Natural killer cell (primary cell): ENCODE measurements around the gene PALM. TPM values are rescaled to one million over a fixed set of nuclear protein-coding genes. Genes with fewer than 3 reads are reported as not detected.

ENCODE experiments used
- ATAC-seq, 3 donors: fragments of 150-1000 bp in 2 of 3; fragments of 200-7000 bp in 1 of 3; cut with Tn5 transposase; 1 replicate in 1 of 3; 2 replicates in 2 of 3; pipeline ENCODE4 v1.10.0; 2021; ENCODE audit warnings: mild to moderate bottlenecking in 2 of 3, moderate library complexity in 2 of 3
- DNase-seq, 2 donors: peaks; one replicate each; pipeline versions ENCODE4 v3.0.0 to v3.0.0-alpha.2; 2013 to 2021; ENCODE audit warnings: mixed read lengths in 1 of 2
- H3K27ac ChIP-seq: one replicate; pipeline ENCODE4 v1.5.1; 2013; ENCODE audit warnings: mild to moderate bottlenecking, low read length
- H3K27me3 ChIP-seq: one replicate; pipeline ENCODE4 v1.6.1; 2013; ENCODE audit warnings: low read length; ENCODE audit not compliant: control insufficient read depth, insufficient read depth
- H3K36me3 ChIP-seq: one replicate; pipeline ENCODE4 v1.6.1; 2013; ENCODE audit warnings: low read length; ENCODE audit not compliant: control insufficient read depth, insufficient read depth
- H3K4me1 ChIP-seq: one replicate; pipeline ENCODE4 v1.6.1; 2013; ENCODE audit warnings: low read length; ENCODE audit not compliant: control insufficient read depth, insufficient read depth
- H3K4me3 ChIP-seq: one replicate; pipeline ENCODE4 v1.5.1; 2013; ENCODE audit warnings: low read length
- H3K9me3 ChIP-seq: one replicate; pipeline ENCODE4 v1.6.1; 2013; ENCODE audit warnings: low read length; ENCODE audit not compliant: control insufficient read depth, insufficient read depth
- H3K27ac Mint-ChIP-seq, 2 donors: one replicate each; pipeline ENCODE4 v1.8.0; 2022; ENCODE audit warnings: mild to moderate bottlenecking in 2 of 2, mixed read lengths in 2 of 2, moderate library complexity in 1 of 2
- H3K27me3 Mint-ChIP-seq, 2 donors: one replicate each; pipeline ENCODE4 v1.8.0; 2022; ENCODE audit warnings: low read depth in 2 of 2, mixed read lengths in 2 of 2
- H3K36me3 Mint-ChIP-seq: one replicate; pipeline ENCODE4 v1.8.0; 2022; ENCODE audit warnings: mixed read lengths
- H3K4me1 Mint-ChIP-seq, 2 donors: one replicate each; pipeline ENCODE4 v1.8.0; 2022; ENCODE audit warnings: mixed read lengths in 2 of 2
- H3K4me3 Mint-ChIP-seq: one replicate; pipeline ENCODE4 v1.8.0; 2022; ENCODE audit warnings: mild to moderate bottlenecking, moderate library complexity, mixed read lengths
- H3K9me3 Mint-ChIP-seq, 2 donors: one replicate each; pipeline ENCODE4 v1.8.0; 2022; ENCODE audit warnings: mixed read lengths in 2 of 2
- CTCF ChIP-seq: fragments of 200-600 bp; IDR thresholded peaks from one replicate; pipeline ENCODE4 v1.8.0; 2022; ENCODE audit warnings: antibody characterized with exemption
- WGBS: methylation state at CpG from one replicate; pipeline ENCODE4 v1.1.7; 2013; ENCODE audit warnings: missing lambda C conversion rate; ENCODE audit not compliant: insufficient coverage; 5-methylcytosine and 5-hydroxymethylcytosine counted together
- intact Hi-C: fragments of 100-400 bp; cut with micrococcal nuclease; formaldehyde crosslinking; loops from one replicate; pipeline ENCODE4 v1.14.2; 2022
- total RNA-seq, 4 donors: library from RNA; stranded (reverse); fragments of 120-200 nt in 1 of 4; gene quantifications; one replicate each; pipeline versions ENCODE4 v1.2.3 to v1.2.4, GENCODE V29; 2013 to 2022

PALM gene
- total RNA-seq, 3 donors from 2014 or later (not counting 1 experiment from before 2014, with no cell fraction given), result 0.59 to 1.0 TPM; not detected in 1

- 97% methylated on average over 28 of the region's 28 CpGs for WGBS
- Mint-ChIP-seq H3K36me3 (no peaks in the 10 kb centered on the region), H3K27ac (no peak overlapping the region), H3K4me1 (peaks cover 26 to 27% of the 10 kb centered on the region in 2 donors), H3K4me3 (no peak overlapping the region), H3K9me3 (no peaks in the 10 kb centered on the region), H3K27me3 (no peaks in the 10 kb centered on the region)
- Histone ChIP-seq H3K4me3 (no peak overlapping the region), H3K27ac (no peak overlapping the region), H3K36me3 (peaks cover 1% of the 10 kb centered on the region), H3K4me1 (peaks cover 29% of the 10 kb centered on the region), H3K9me3 (no peaks in the 10 kb centered on the region), H3K27me3 (no peaks in the 10 kb centered on the region)
- ATAC-seq (no peak), DNase-seq (peak in 1 of 2 donors; percentile 20)
- TF ChIP-seq CTCF, result no peak
- intact Hi-C loops, result loop anchor here (5.0 kb wide), 1 partner anchor 133 kb away; the partner anchor contains the start of gene RNF126
Observed at GRCh38 chr19:795073-795611, 86.4 kb downstream of the PALM start.

- intact Hi-C loops, result loop anchor here (2.0 to 5.0 kb wide), 2 partner anchors 134 to 611 kb away; partner anchors contain the start of genes DAZAP1 and RNF126
- H3K27ac ChIP-seq, result no peak overlapping the region
- no peaks in the 10 kb centered on the region for H3K36me3 Mint-ChIP-seq
Observed at GRCh38 chr19:795691-796581, 87.2 kb downstream of the PALM start.

GRCh38 chr19:796692-797527 is 88.2 kb downstream of the PALM start, which contains the start of gene PTBP1:
TSS of gene PTBP1 (plus strand) at chr19:797452. CDS start at chr19:797498, 46 bp downstream.
- Histone ChIP-seq H3K36me3 (peaks cover 11% of the 10 kb centered on the region), H3K27me3 (no peaks in the 10 kb centered on the region), H3K4me3 (peak within 1 kb of the TSS; percentile 72), H3K4me1 (peaks cover 46% of the 10 kb centered on the region), H3K27ac (peak within 1 kb of the TSS; percentile 65), H3K9me3 (no peaks in the 10 kb centered on the region)
- WGBS, result under 1% methylated on average over 83 of the region's 83 CpGs
- no peak for TF ChIP-seq CTCF
- intact Hi-C loops, result loop anchor here (2.0 to 5.0 kb wide), 2 partner anchors 135 to 610 kb away; partner anchors contain the start of genes DAZAP1 and RNF126
- peak; percentile 82 to 94 (median 84) for ATAC-seq
- Mint-ChIP-seq H3K27ac (peak within 1 kb of the TSS; percentile 87 to 88), H3K36me3 (no peaks in the 10 kb centered on the region), H3K27me3 (no peaks in the 10 kb centered on the region), H3K4me3 (peak within 1 kb of the TSS; percentile 95), H3K4me1 (peaks cover 42% of the 10 kb centered on the region in 2 donors), H3K9me3 (no peaks in the 10 kb centered on the region)
- peak; percentile 98 to 100 for DNase-seq

More at GRCh38 chr19:795691-796581, 87.2 kb downstream of the PALM start:
- H3K36me3 ChIP-seq, result peaks cover 6% of the 10 kb centered on the region
- DNase-seq (peak in 1 of 2 donors; percentile 24), ATAC-seq (no peak)
- Mint-ChIP-seq H3K4me3 (no peak overlapping the region), H3K27ac (peak overlapping the region in 1 of 2 donors; percentile 87), H3K9me3 (no peaks in the 10 kb centered on the region), H3K27me3 (no peaks in the 10 kb centered on the region), H3K4me1 (peaks cover 33% of the 10 kb centered on the region in 2 donors)
- no peak for TF ChIP-seq CTCF
- no peaks in the 10 kb centered on the region for H3K27me3 ChIP-seq
- H3K4me3 ChIP-seq, result peak overlapping the region; percentile 72
- 86% methylated on average over 39 of the region's 39 CpGs for WGBS
- H3K4me1 ChIP-seq, result peaks cover 37% of the 10 kb centered on the region
- H3K9me3 ChIP-seq, result no peaks in the 10 kb centered on the region

Other genes with a start within 250 kb of the PALM start
- under 1 TPM in 1 of 3 donors, not detected in 2; 0.75 TPM for gene SHC2, start 247.9 kb upstream of the PALM start, total RNA-seq
- under 1 TPM in 2 of 3 donors, not detected in 1; 0.43 to 0.54 TPM for gene MADCAM1, start 212.4 kb upstream of the PALM start, total RNA-seq
- gene TPGS1, start 201.4 kb upstream of the PALM start, total RNA-seq, result 10 to 100 TPM; 18.7 to 20.6 (median 18.9) TPM
- 100 to 1,000 TPM in 2 of 3 donors, 10 to 100 TPM in 1; 68.5 to 114 (median 101) TPM for gene CDC34, start 177.2 kb upstream of the PALM start, total RNA-seq
- 100 to 1,000 TPM; 186 to 286 (median 253) TPM for gene GZMM, start 164.9 kb upstream of the PALM start, total RNA-seq
- 100 to 1,000 TPM; 229 to 248 (median 236) TPM for gene BSG, start 136.3 kb upstream of the PALM start, total RNA-seq
- 1 to 10 TPM in 2 of 3 donors, under 1 TPM in 1; 0.96 to 1.6 (median 1.1) TPM for gene HCN2, start 119.1 kb upstream of the PALM start, total RNA-seq
- 10 to 100 TPM; 57.2 to 58.5 (median 57.6) TPM for gene POLRMT, start 75.4 kb upstream of the PALM start, total RNA-seq
- under 1 TPM; 0.31 to 0.58 (median 0.41) TPM for gene FGF22, start 69.1 kb upstream of the PALM start, total RNA-seq
- 100 to 1,000 TPM; 119 to 149 (median 146) TPM for gene RNF126, start 45.7 kb upstream of the PALM start, total RNA-seq
- 1 to 10 TPM; 1.5 to 1.9 (median 1.5) TPM for gene FSTL3, start 32.5 kb upstream of the PALM start, total RNA-seq
- 10 to 100 TPM in 1 of 3 donors, 1 to 10 TPM in 2; 1.5 to 11.7 (median 4.5) TPM for gene PRSS57, start 13.5 kb upstream of the PALM start, total RNA-seq
- not detected for gene MISP, start 42.2 kb downstream of the PALM start, total RNA-seq
- gene PTBP1, start 88.5 kb downstream of the PALM start, total RNA-seq, result 100 to 1,000 TPM; 302 to 350 (median 345) TPM
- gene PLPPR3, start 113.0 kb downstream of the PALM start, total RNA-seq, result not detected
- 1 to 10 TPM in 2 of 3 donors, under 1 TPM in 1; 0.87 to 2.5 (median 1.8) TPM for gene AZU1, start 118.9 kb downstream of the PALM start, total RNA-seq
- under 1 TPM in 2 of 3 donors, not detected in 1; 0.36 to 0.73 TPM for gene PRTN3, start 132.1 kb downstream of the PALM start, total RNA-seq
- 1 to 10 TPM in 2 of 3 donors, not detected in 1; 1.7 to 1.8 TPM for gene ELANE, start 143.4 kb downstream of the PALM start, total RNA-seq
- 10 to 100 TPM in 2 of 3 donors, 1 to 10 TPM in 1; 2.9 to 47.5 (median 10.4) TPM for gene CFD, start 150.7 kb downstream of the PALM start, total RNA-seq
- 10 to 100 TPM; 44.2 to 50.1 (median 44.7) TPM for gene MED16, start 184.3 kb downstream of the PALM start, total RNA-seq
- gene RNU6-9, start 184.5 kb downstream of the PALM start, total RNA-seq, result not detected
- gene R3HDM4, start 204.3 kb downstream of the PALM start, total RNA-seq, result 100 to 1,000 TPM in 1 of 3 donors, 10 to 100 TPM in 2; 88.7 to 106 (median 97.8) TPM
- under 1 TPM in 1 of 3 donors, not detected in 2; 0.31 TPM for gene KISS1R, start 208.4 kb downstream of the PALM start, total RNA-seq
- 10 to 100 TPM; 15.9 to 24.6 (median 24.2) TPM for gene ARID3A, start 217.1 kb downstream of the PALM start, total RNA-seq